H1 (cell line): ENCODE data around the gene EFHD1. TPM values are rescaled to one million over a fixed set of nuclear protein-coding genes. Genes with fewer than 3 reads are reported as not detected.
"Not testable (repeated sequence)": the region's sequence is repeated elsewhere in the genome, so short reads cannot be mapped to it uniquely, and the experiment has no call there.

ENCODE experiments used
- CTCF ChIA-PET: fragments of 300-600 bp; sonication (Branson Sonifier 250); formaldehyde crosslinking; loops from one replicate; lab custom pipeline; 2021; ENCODE audit not compliant: partially characterized antibody; lab: Charles Lee
- POLR2A ChIA-PET: fragments of 300-600 bp; sonication (Branson Sonifier 250); formaldehyde crosslinking; loops from one replicate; lab custom pipeline; 2021; ENCODE audit warnings: inconsistent platforms; ENCODE audit not compliant: partially characterized antibody; lab: Charles Lee
- DNase-seq, 2 experiments: peaks; one replicate each; pipeline versions ENCODE4 v3.0.0 to v3.0.0-alpha.2; 2010 to 2022; ENCODE audit warnings: low spot score in 2 of 2, low read depth in 1 of 2, mixed read lengths in 1 of 2
- FAIRE-seq: peaks from 2 replicates; lab custom pipeline; 2011; peaks lifted over from hg19 to GRCh38; lab: Jason Lieb, UNC
- H2AFZ ChIP-seq: 2 replicates; pipeline ENCODE4 v1.8.1; 2012; ENCODE audit warnings: low read length, inconsistent platforms
- H2AK5ac ChIP-seq: 2 replicates; pipeline ENCODE4 v1.6.1; 2013; ENCODE audit warnings: low read depth, low read length
- H2BK120ac ChIP-seq: replicated peaks from 2 replicates; pipeline ENCODE3; 2013; ENCODE audit warnings: low read depth, low read length, inconsistent platforms
- H2BK12ac ChIP-seq: 2 replicates; pipeline ENCODE4 v1.6.1; 2013; ENCODE audit warnings: low read depth, low read length
- H2BK15ac ChIP-seq: 2 replicates; pipeline ENCODE4 v1.6.1; 2013; ENCODE audit warnings: low read length
- H2BK20ac ChIP-seq: 2 replicates; pipeline ENCODE4 v1.6.1; 2013; ENCODE audit warnings: low read length
- H2BK5ac ChIP-seq: 2 replicates; pipeline ENCODE4 v1.6.1; 2013; ENCODE audit warnings: low read depth, low read length
- H3K14ac ChIP-seq: 2 replicates; pipeline ENCODE4 v1.6.1; 2013; ENCODE audit warnings: inconsistent platforms; ENCODE audit not compliant: insufficient read length
- H3K18ac ChIP-seq: 2 replicates; pipeline ENCODE4 v1.6.1; 2013; ENCODE audit warnings: low read length; ENCODE audit errors: extremely low read depth
- H3K23ac ChIP-seq: 2 replicates; pipeline ENCODE4 v1.6.1; 2013; ENCODE audit warnings: inconsistent platforms; ENCODE audit not compliant: insufficient read length
- H3K23me2 ChIP-seq: 2 replicates; pipeline ENCODE4 v1.6.1; 2013; ENCODE audit warnings: low read depth, low read length
- H3K27ac ChIP-seq: 2 replicates; pipeline ENCODE4 v1.6.1; 2011; ENCODE audit warnings: low read depth, low read length, inconsistent platforms
- H3K27me3 ChIP-seq, 4 experiments: replicated peaks in 1 of 4; 1 replicate in 1 of 4; 2 replicates in 3 of 4; pipeline versions ENCODE4 v1.6.1 to v1.8.1; 2011 to 2013; ENCODE audit warnings: low read length in 3 of 4, mild to moderate bottlenecking in 3 of 4, inconsistent platforms in 2 of 4, mixed read lengths in 2 of 4, moderate library complexity in 1 of 4; ENCODE audit not compliant: control insufficient read depth in 3 of 4, insufficient read depth in 3 of 4; ENCODE audit errors: extremely low read depth in 1 of 4
- H3K36me3 ChIP-seq, 4 experiments: 2 replicates each; pipeline versions ENCODE4 v1.6.1 to v1.8.1; 2011 to 2013; ENCODE audit warnings: mild to moderate bottlenecking in 4 of 4, low read length in 3 of 4, moderate library complexity in 2 of 4, control low read depth in 1 of 4, inconsistent platforms in 1 of 4; ENCODE audit not compliant: insufficient read depth in 4 of 4, control insufficient read depth in 2 of 4
- H3K4ac ChIP-seq: replicated peaks from 2 replicates; pipeline ENCODE3; 2013; ENCODE audit warnings: low read length, low read depth, mixed read lengths, inconsistent platforms; ENCODE audit not compliant: insufficient read length
- H3K4me1 ChIP-seq, 4 experiments: replicated peaks in 1 of 4; 1 replicate in 1 of 4; 2 replicates in 3 of 4; pipeline versions ENCODE4 v1.6.1 to v1.8.1; 2011 to 2013; ENCODE audit warnings: low read length in 3 of 4, inconsistent platforms in 2 of 4, mixed read lengths in 1 of 4; ENCODE audit not compliant: insufficient read depth in 4 of 4, control insufficient read depth in 3 of 4
- H3K4me2 ChIP-seq, 2 experiments: 2 replicates each; pipeline versions ENCODE4 v1.6.1 to v1.8.1; 2011 to 2013; ENCODE audit warnings: low read depth in 2 of 2, low read length in 2 of 2, control low read depth in 1 of 2, inconsistent platforms in 1 of 2, mild to moderate bottlenecking in 1 of 2; ENCODE audit not compliant: insufficient read depth in 1 of 2
- H3K4me3 ChIP-seq, 4 experiments: fragments of 200-600, 300-600 bp in 1 of 4; sonication (generic), shearing (Covaris generic), sonication (Bioruptor Twin) in 1 of 4; 2 replicates each; pipeline versions ENCODE4 v1.5.1 to v1.8.1; 2011 to 2016; ENCODE audit warnings: low read length in 4 of 4, low read depth in 3 of 4, control low read depth in 2 of 4, inconsistent platforms in 2 of 4, mild to moderate bottlenecking in 2 of 4, mixed read lengths in 1 of 4, moderate library complexity in 1 of 4; ENCODE audit not compliant: insufficient read depth in 2 of 4; ENCODE audit errors: extremely low read depth in 1 of 4
- H3K56ac ChIP-seq: replicated peaks from 2 replicates; pipeline ENCODE3; 2013; ENCODE audit warnings: low read depth, mild to moderate bottlenecking, mixed read lengths, low read length, inconsistent platforms; ENCODE audit not compliant: insufficient read length
- H3K79me1 ChIP-seq: 2 replicates; pipeline ENCODE4 v1.6.1; 2013; ENCODE audit warnings: low read depth, low read length, control low read depth
- H3K79me2 ChIP-seq, 2 experiments: 2 replicates each; pipeline versions ENCODE4 v1.6.1 to v1.8.1; 2012 to 2013; ENCODE audit warnings: low read length in 2 of 2, mild to moderate bottlenecking in 2 of 2, inconsistent platforms in 1 of 2; ENCODE audit not compliant: insufficient read depth in 2 of 2, control insufficient read depth in 1 of 2
- H3K9ac ChIP-seq, 4 experiments: replicated peaks in 1 of 4; 1 replicate in 1 of 4; 2 replicates in 3 of 4; pipeline versions ENCODE4 v1.6.1 to v1.8.1; 2011 to 2013; ENCODE audit warnings: low read depth in 3 of 4, low read length in 3 of 4, control low read depth in 2 of 4, mild to moderate bottlenecking in 2 of 4, moderate library complexity in 2 of 4, inconsistent platforms in 1 of 4; ENCODE audit errors: extremely low read depth in 1 of 4
- H3K9me3 ChIP-seq, 2 experiments: 2 replicates each; pipeline versions ENCODE4 v1.6.1 to v1.8.1; 2012 to 2013; ENCODE audit warnings: mild to moderate bottlenecking in 2 of 2, moderate library complexity in 2 of 2, control low read depth in 1 of 2, inconsistent platforms in 1 of 2, low read depth in 1 of 2, low read length in 1 of 2, mixed read lengths in 1 of 2; ENCODE audit not compliant: insufficient read depth in 2 of 2
- H4K20me1 ChIP-seq, 2 experiments: replicated peaks in 1 of 2; 2 replicates each; pipeline versions ENCODE3 to v1.8.1; 2011 to 2013; ENCODE audit warnings: inconsistent platforms in 2 of 2, low read length in 2 of 2, mild to moderate bottlenecking in 1 of 2; ENCODE audit not compliant: insufficient read depth in 2 of 2, control insufficient read depth in 1 of 2
- H4K5ac ChIP-seq: 2 replicates; pipeline ENCODE4 v1.6.1; 2013; ENCODE audit warnings: low read length, low read depth, mixed read lengths, inconsistent platforms; ENCODE audit not compliant: insufficient read length
- H4K8ac ChIP-seq: 2 replicates; pipeline ENCODE4 v1.8.0; 2013; ENCODE audit warnings: mild to moderate bottlenecking, moderate library complexity, low read length, inconsistent platforms; ENCODE audit not compliant: insufficient read depth; ENCODE audit errors: extremely low read depth
- H4K91ac ChIP-seq: replicated peaks from 2 replicates; pipeline ENCODE3; 2013; ENCODE audit warnings: low read length, mixed read lengths, inconsistent platforms; ENCODE audit not compliant: insufficient read length
- polyA plus RNA-seq, 7 experiments: library from polyadenylated mRNA; depleted of rRNA in 3 of 7; stranded (reverse) in 5 of 7; unstranded in 2 of 7; fragments of >200 nt in 5 of 7; fragments of 200-250 nt in 2 of 7; gene quantifications; 1 replicate in 5 of 7; 2 replicates in 1 of 7; 4 replicates in 1 of 7; pipeline versions ENCODE4 v1.2.1 to v1.2.3, GENCODE V29; 2011 to 2013; ENCODE audit warnings: missing spikeins in 2 of 7, mixed read lengths in 2 of 7
- total RNA-seq: library from RNA; stranded (reverse); fragmentation: NEBNext Ultra II Directional; extraction: Animal tissue kit (Norgen Biotek cat#: 25700); gene quantifications from 2 replicates; pipeline ENCODE4 v1.2.1, GENCODE V29; 2021

Gene EFHD1
- total and polyA plus RNA-seq, 2 of the 8 experiments (the other 6 are each of a cell fraction or from before 2014, with no cell fraction given): 3.4 to 4.5 TPM

- DNase-seq, POLR2A ChIA-PET, H3K14ac ChIP-seq, H4K8ac ChIP-seq, H2BK15ac ChIP-seq, H2BK12ac ChIP-seq, H2AFZ ChIP-seq, H4K5ac ChIP-seq, H3K56ac ChIP-seq, H2BK20ac ChIP-seq, H2BK120ac ChIP-seq, H3K4ac ChIP-seq, H3K9me3 ChIP-seq, H3K23me2 ChIP-seq, H3K4me1 ChIP-seq, H2AK5ac ChIP-seq, H3K27ac ChIP-seq, FAIRE-seq, H2BK5ac ChIP-seq, H3K4me2 ChIP-seq, H4K91ac ChIP-seq, H3K27me3 ChIP-seq, H3K9ac ChIP-seq, H3K23ac ChIP-seq, H3K18ac ChIP-seq, H3K79me1 ChIP-seq, H3K4me3 ChIP-seq: not testable (repeated sequence)
- peaks cover 0 to 80% of the 10 kb centered on the region in 2 experiments; a peak in 2 of 4 replicates for H3K79me2 ChIP-seq
- CTCF ChIA-PET: interaction anchor here (0.9 to 1.6 kb wide), 4 partner anchors 11 to 786 kb away, joined by 3 to 5 read pairs (median 4); no protein-coding TSS in a partner anchor
- peaks cover 3 to 14% of the 10 kb centered on the region in 2 experiments for H4K20me1 ChIP-seq
- peaks cover 0 to 24% (median 2%) of the 10 kb centered on the region in 4 experiments; a peak in 3 of 8 replicates for H3K36me3 ChIP-seq
These were observed 86.7 kb downstream of the EFHD1 start for GRCh38 chr2:232720056-232720455.
